A673 (cell line): ENCODE measurements around the gene DPYD.

ENCODE experiments used
- EZH2 ChIP-seq: fragments of 200-600 bp; sonication (generic); IDR thresholded peaks from 2 replicates; pipeline ENCODE4 v1.6.1; 2017; ENCODE audit warnings: borderline replicate concordance, low read depth, mild to moderate bottlenecking, mixed read lengths, antibody characterized with exemption, low read length; ENCODE audit not compliant: poor library complexity, severe bottlenecking
- TF ChIP-seq, protein P1 (sequence below): fragments of 300-800, 200-600 bp; sonication (generic); conservative IDR thresholded peaks from 2 replicates; pipeline ENCODE4 v1.5.1; 2017; ENCODE audit warnings: low read depth, mild to moderate bottlenecking, antibody characterized with exemption, low read length, moderate library complexity, mixed read lengths

DNA sequence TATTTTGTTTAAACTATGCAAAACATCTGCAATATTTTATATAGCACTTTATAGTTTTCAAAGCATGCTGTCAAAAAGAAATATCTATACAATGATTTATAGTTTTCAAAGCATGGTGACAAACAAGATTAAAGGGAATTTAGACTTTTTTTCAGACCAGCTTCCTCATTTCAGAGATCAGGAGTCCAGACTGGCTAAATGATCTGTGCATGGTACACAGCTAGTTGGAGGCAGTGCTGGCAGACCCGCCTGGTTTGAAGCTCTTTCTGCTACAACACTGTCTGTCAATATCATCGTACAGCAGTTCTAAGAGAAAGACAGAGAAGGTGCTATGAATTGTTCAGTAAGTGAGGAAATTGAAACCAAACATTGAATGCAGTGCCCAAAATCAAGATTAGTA lies 720.2 kb downstream of the DPYD start:
- TF ChIP-seq, protein P1, sequence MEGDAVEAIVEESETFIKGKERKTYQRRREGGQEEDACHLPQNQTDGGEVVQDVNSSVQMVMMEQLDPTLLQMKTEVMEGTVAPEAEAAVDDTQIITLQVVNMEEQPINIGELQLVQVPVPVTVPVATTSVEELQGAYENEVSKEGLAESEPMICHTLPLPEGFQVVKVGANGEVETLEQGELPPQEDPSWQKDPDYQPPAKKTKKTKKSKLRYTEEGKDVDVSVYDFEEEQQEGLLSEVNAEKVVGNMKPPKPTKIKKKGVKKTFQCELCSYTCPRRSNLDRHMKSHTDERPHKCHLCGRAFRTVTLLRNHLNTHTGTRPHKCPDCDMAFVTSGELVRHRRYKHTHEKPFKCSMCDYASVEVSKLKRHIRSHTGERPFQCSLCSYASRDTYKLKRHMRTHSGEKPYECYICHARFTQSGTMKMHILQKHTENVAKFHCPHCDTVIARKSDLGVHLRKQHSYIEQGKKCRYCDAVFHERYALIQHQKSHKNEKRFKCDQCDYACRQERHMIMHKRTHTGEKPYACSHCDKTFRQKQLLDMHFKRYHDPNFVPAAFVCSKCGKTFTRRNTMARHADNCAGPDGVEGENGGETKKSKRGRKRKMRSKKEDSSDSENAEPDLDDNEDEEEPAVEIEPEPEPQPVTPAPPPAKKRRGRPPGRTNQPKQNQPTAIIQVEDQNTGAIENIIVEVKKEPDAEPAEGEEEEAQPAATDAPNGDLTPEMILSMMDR: no peak
- TF ChIP-seq EZH2: no peak
